Measurements from ENCODE around the gene SNN.

DNA sequence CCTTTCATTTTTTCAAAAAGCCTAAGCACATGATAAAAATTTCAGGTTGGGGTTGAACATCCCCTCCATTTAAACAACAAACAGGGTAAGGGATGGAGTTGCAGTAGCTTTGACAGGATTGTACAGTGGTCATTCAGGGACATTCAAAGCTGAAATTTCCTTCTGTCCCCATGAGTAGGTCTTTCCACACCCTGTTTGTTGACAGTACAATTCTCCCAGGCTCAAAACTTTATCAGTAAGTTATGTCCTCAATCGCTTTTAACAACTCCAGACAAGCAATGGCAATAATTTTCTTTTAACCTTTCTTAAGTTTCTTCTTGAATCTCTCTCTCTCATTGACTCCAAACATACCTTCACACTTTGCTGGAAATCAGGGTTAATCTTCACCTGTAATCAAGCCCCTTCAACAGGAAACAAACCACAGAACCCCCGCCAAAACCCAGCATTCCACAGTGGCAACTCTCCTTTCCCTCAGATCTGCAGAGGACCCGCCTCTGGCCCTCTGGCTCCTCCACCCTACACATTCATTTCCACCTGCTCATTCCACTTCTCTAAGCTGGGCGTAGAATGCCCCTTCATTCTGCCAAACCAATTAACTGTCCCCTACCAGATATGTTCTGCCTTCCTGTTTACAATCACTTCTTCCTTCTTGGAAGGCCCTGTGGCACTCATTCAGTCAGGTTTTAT lies 53.7 kb downstream of the SNN start:
- TF ChIP-seq, protein P1, sequence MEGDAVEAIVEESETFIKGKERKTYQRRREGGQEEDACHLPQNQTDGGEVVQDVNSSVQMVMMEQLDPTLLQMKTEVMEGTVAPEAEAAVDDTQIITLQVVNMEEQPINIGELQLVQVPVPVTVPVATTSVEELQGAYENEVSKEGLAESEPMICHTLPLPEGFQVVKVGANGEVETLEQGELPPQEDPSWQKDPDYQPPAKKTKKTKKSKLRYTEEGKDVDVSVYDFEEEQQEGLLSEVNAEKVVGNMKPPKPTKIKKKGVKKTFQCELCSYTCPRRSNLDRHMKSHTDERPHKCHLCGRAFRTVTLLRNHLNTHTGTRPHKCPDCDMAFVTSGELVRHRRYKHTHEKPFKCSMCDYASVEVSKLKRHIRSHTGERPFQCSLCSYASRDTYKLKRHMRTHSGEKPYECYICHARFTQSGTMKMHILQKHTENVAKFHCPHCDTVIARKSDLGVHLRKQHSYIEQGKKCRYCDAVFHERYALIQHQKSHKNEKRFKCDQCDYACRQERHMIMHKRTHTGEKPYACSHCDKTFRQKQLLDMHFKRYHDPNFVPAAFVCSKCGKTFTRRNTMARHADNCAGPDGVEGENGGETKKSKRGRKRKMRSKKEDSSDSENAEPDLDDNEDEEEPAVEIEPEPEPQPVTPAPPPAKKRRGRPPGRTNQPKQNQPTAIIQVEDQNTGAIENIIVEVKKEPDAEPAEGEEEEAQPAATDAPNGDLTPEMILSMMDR (IDR thresholded peaks at IDR 0.05), result no peak
- TF ChIP-seq POLR2A (IDR thresholded peaks at IDR 0.05), result no peak
- TF ChIP-seq EP300 (IDR thresholded peaks at IDR 0.05), result no peak
- TF ChIP-seq POLR2AphosphoS5 (IDR thresholded peaks at IDR 0.05), result no peak

Measured in sigmoid colon (tissue), 4 donors.